ENCODE data around the gene MED8. TPM values are rescaled to one million over a fixed set of nuclear protein-coding genes. Genes with fewer than 3 reads are reported as not detected.
A peak's percentile ranks its signal among the peaks of the same experiment; 100 is the strongest.

Gene MED8
- total and polyA plus RNA-seq, 9 of the 15 experiments (the other 6 are each of a cell fraction or from before 2014, with no cell fraction given): 23.0 to 120 (median 56.4) TPM

DNA sequence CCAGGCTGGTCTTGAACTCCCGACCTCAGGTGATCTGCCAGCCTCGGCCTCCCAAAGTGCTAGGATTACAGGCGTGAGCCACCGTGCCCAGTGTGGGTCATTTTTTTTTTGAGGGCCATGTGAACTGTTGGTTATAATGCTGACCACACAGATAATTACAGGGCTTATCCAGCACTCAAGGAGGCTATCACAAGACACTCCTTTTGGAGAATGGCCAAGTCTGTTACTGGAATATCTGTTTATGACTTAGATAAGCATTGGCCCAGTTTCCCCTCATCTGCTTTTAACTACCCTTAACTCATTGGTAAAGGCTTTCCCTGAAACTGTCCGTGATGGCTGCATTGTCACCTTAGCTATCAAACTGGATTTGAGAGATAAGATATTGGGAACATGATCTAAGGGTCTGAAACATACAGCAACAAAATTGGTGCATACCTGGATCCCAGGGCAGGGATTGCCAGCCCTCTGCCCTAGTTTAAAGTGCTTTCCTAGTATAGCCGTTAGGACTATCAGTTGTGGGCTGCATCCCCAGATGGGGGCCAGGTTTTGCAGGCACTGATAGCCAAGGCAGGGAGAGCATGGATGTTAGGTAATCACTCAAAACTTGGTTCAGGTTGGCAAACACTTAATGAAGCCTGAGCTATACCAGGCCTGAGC, 15.7 kb upstream of the MED8 start (continued):
- TF ChIP-seq MTA2 (IDR thresholded peaks at IDR 0.05; ENCODE audit: low read depth): peak; percentile 83
- TF ChIP-seq, protein P1, sequence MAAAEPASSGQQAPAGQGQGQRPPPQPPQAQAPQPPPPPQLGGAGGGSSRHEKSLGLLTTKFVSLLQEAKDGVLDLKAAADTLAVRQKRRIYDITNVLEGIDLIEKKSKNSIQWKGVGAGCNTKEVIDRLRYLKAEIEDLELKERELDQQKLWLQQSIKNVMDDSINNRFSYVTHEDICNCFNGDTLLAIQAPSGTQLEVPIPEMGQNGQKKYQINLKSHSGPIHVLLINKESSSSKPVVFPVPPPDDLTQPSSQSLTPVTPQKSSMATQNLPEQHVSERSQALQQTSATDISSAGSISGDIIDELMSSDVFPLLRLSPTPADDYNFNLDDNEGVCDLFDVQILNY (CRISPR knock-in tag; IDR thresholded peaks at IDR 0.05): no peak
- TF ChIP-seq ZNF696 (CRISPR knock-in tag; conservative IDR thresholded peaks at IDR 0.05): no peak
- TF ChIP-seq EHMT2 (IDR thresholded peaks at IDR 0.05): no peak
- TF ChIP-seq DIDO1 (tag; IDR thresholded peaks at IDR 0.05; ENCODE audit: low read depth): no peak
- TF ChIP-seq, protein P2, sequence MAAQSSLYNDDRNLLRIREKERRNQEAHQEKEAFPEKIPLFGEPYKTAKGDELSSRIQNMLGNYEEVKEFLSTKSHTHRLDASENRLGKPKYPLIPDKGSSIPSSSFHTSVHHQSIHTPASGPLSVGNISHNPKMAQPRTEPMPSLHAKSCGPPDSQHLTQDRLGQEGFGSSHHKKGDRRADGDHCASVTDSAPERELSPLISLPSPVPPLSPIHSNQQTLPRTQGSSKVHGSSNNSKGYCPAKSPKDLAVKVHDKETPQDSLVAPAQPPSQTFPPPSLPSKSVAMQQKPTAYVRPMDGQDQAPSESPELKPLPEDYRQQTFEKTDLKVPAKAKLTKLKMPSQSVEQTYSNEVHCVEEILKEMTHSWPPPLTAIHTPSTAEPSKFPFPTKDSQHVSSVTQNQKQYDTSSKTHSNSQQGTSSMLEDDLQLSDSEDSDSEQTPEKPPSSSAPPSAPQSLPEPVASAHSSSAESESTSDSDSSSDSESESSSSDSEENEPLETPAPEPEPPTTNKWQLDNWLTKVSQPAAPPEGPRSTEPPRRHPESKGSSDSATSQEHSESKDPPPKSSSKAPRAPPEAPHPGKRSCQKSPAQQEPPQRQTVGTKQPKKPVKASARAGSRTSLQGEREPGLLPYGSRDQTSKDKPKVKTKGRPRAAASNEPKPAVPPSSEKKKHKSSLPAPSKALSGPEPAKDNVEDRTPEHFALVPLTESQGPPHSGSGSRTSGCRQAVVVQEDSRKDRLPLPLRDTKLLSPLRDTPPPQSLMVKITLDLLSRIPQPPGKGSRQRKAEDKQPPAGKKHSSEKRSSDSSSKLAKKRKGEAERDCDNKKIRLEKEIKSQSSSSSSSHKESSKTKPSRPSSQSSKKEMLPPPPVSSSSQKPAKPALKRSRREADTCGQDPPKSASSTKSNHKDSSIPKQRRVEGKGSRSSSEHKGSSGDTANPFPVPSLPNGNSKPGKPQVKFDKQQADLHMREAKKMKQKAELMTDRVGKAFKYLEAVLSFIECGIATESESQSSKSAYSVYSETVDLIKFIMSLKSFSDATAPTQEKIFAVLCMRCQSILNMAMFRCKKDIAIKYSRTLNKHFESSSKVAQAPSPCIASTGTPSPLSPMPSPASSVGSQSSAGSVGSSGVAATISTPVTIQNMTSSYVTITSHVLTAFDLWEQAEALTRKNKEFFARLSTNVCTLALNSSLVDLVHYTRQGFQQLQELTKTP (IDR thresholded peaks at IDR 0.05; ENCODE audit: low read depth in 1 of 2, partially characterized antibody in 2 of 2): no peak
- TF ChIP-seq RCOR1 (IDR thresholded peaks at IDR 0.05; ENCODE audit: borderline replicate concordance in 1 of 2, low read depth in 2 of 2, low read length in 2 of 2): peak in 1 of 2 experiments; percentile 97; a peak in 2 of 4 replicates
- no peak for TF ChIP-seq SREBF2 (CRISPR knock-in tag; IDR thresholded peaks at IDR 0.05)
- TF ChIP-seq, protein P3, sequence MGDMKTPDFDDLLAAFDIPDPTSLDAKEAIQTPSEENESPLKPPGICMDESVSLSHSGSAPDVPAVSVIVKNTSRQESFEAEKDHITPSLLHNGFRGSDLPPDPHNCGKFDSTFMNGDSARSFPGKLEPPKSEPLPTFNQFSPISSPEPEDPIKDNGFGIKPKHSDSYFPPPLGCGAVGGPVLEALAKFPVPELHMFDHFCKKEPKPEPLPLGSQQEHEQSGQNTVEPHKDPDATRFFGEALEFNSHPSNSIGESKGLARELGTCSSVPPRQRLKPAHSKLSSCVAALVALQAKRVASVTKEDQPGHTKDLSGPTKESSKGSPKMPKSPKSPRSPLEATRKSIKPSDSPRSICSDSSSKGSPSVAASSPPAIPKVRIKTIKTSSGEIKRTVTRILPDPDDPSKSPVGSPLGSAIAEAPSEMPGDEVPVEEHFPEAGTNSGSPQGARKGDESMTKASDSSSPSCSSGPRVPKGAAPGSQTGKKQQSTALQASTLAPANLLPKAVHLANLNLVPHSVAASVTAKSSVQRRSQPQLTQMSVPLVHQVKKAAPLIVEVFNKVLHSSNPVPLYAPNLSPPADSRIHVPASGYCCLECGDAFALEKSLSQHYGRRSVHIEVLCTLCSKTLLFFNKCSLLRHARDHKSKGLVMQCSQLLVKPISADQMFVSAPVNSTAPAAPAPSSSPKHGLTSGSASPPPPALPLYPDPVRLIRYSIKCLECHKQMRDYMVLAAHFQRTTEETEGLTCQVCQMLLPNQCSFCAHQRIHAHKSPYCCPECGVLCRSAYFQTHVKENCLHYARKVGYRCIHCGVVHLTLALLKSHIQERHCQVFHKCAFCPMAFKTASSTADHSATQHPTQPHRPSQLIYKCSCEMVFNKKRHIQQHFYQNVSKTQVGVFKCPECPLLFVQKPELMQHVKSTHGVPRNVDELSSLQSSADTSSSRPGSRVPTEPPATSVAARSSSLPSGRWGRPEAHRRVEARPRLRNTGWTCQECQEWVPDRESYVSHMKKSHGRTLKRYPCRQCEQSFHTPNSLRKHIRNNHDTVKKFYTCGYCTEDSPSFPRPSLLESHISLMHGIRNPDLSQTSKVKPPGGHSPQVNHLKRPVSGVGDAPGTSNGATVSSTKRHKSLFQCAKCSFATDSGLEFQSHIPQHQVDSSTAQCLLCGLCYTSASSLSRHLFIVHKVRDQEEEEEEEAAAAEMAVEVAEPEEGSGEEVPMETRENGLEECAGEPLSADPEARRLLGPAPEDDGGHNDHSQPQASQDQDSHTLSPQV (IDR thresholded peaks at IDR 0.05): no peak
- TF ChIP-seq ZNF57 (CRISPR knock-in tag; IDR thresholded peaks at IDR 0.05): no peak
- TF ChIP-seq ETV5 (CRISPR knock-in tag; IDR thresholded peaks at IDR 0.05; ENCODE audit: low read depth): no peak
- TF ChIP-seq, protein P4, sequence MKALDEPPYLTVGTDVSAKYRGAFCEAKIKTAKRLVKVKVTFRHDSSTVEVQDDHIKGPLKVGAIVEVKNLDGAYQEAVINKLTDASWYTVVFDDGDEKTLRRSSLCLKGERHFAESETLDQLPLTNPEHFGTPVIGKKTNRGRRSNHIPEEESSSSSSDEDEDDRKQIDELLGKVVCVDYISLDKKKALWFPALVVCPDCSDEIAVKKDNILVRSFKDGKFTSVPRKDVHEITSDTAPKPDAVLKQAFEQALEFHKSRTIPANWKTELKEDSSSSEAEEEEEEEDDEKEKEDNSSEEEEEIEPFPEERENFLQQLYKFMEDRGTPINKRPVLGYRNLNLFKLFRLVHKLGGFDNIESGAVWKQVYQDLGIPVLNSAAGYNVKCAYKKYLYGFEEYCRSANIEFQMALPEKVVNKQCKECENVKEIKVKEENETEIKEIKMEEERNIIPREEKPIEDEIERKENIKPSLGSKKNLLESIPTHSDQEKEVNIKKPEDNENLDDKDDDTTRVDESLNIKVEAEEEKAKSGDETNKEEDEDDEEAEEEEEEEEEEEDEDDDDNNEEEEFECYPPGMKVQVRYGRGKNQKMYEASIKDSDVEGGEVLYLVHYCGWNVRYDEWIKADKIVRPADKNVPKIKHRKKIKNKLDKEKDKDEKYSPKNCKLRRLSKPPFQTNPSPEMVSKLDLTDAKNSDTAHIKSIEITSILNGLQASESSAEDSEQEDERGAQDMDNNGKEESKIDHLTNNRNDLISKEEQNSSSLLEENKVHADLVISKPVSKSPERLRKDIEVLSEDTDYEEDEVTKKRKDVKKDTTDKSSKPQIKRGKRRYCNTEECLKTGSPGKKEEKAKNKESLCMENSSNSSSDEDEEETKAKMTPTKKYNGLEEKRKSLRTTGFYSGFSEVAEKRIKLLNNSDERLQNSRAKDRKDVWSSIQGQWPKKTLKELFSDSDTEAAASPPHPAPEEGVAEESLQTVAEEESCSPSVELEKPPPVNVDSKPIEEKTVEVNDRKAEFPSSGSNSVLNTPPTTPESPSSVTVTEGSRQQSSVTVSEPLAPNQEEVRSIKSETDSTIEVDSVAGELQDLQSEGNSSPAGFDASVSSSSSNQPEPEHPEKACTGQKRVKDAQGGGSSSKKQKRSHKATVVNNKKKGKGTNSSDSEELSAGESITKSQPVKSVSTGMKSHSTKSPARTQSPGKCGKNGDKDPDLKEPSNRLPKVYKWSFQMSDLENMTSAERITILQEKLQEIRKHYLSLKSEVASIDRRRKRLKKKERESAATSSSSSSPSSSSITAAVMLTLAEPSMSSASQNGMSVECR (CRISPR knock-in tag; IDR thresholded peaks at IDR 0.05): no peak
- TF ChIP-seq POLR2H (tag; IDR thresholded peaks at IDR 0.05; ENCODE audit: low read depth): no peak
